Muscle of leg (tissue), 11 donors: ENCODE results near the gene CRYBA2. TPM values are rescaled to one million over a fixed set of nuclear protein-coding genes. Genes with fewer than 3 reads are reported as not detected.

Experiments used
- DNase-seq: peaks from one replicate; pipeline ENCODE4 v3.0.0; 2013
- H3K27ac ChIP-seq: one replicate; pipeline ENCODE4 v1.5.1; 2013; ENCODE audit warnings: mild to moderate bottlenecking, low read length, control low read depth
- H3K27me3 ChIP-seq: one replicate; pipeline ENCODE4 v1.6.1; 2013; ENCODE audit warnings: low read length; ENCODE audit not compliant: control insufficient read depth, insufficient read depth
- H3K36me3 ChIP-seq: one replicate; pipeline ENCODE4 v1.6.1; 2013; ENCODE audit warnings: low read length; ENCODE audit not compliant: control insufficient read depth, insufficient read depth
- H3K4me1 ChIP-seq: one replicate; pipeline ENCODE4 v1.6.1; 2013; ENCODE audit warnings: low read length; ENCODE audit not compliant: control insufficient read depth, insufficient read depth
- H3K4me3 ChIP-seq: one replicate; pipeline ENCODE4 v1.5.1; 2013; ENCODE audit warnings: low read length, control low read depth
- H3K9me3 ChIP-seq: replicated peaks from 2 replicates; pipeline ENCODE4 v1.6.1; 2013; ENCODE audit warnings: low read depth, low read length; ENCODE audit not compliant: control insufficient read depth
- WGBS: methylation state at CpG from one replicate; pipeline ENCODE4 v1.1.5; 2013; ENCODE audit warnings: missing lambda C conversion rate; ENCODE audit not compliant: insufficient coverage; 5-methylcytosine and 5-hydroxymethylcytosine counted together
- polyA plus RNA-seq, 8 donors: library from polyadenylated mRNA; unstranded; fragments of 120-200 nt; gene quantifications; one replicate each; pipeline versions ENCODE4 v1.2.1 to v1.2.3, GENCODE V29; 2013; ENCODE audit warnings: inconsistent platforms in 1 of 8, low replicate concordance in 1 of 8; ENCODE audit not compliant: insufficient read length in 8 of 8, insufficient read depth in 1 of 8
- total RNA-seq: library from RNA; stranded (reverse); fragments of 120-200 nt; gene quantifications from one replicate; pipeline ENCODE4 v1.2.4, GENCODE V29; 2013

CRYBA2 gene
- total and polyA plus RNA-seq, 9 donors, result not detected

GRCh38 chr2:218964041-218964771 lies 29.0 kb downstream of the CRYBA2 start:
- Histone ChIP-seq H3K36me3 (no peaks in the 10 kb centered on the region), H3K4me3 (no peak overlapping the region), H3K27me3 (peaks cover 62% of the 10 kb centered on the region), H3K27ac (no peak overlapping the region), H3K9me3 (no peaks in the 10 kb centered on the region), H3K4me1 (peaks cover 17% of the 10 kb centered on the region)
- WGBS, result 17% methylated on average over 1 of the region's 5 CpGs
- no peak for DNase-seq

- Histone ChIP-seq H3K27ac (no peak overlapping the region), H3K36me3 (no peaks in the 10 kb centered on the region), H3K4me3 (no peak overlapping the region), H3K4me1 (peaks cover 20% of the 10 kb centered on the region), H3K9me3 (no peaks in the 10 kb centered on the region), H3K27me3 (peaks cover 68% of the 10 kb centered on the region)
- WGBS, result 23% methylated on average over 3 of the region's 5 CpGs
- DNase-seq, result no peak
Observed at GRCh38 chr2:218963601-218964000, 29.6 kb downstream of the CRYBA2 start.

- Histone ChIP-seq H3K4me1 (peaks cover 20% of the 10 kb centered on the region), H3K4me3 (no peak overlapping the region), H3K36me3 (no peaks in the 10 kb centered on the region), H3K9me3 (no peaks in the 10 kb centered on the region), H3K27ac (no peak overlapping the region), H3K27me3 (peaks cover 72% of the 10 kb centered on the region)
- DNase-seq, result peak; percentile 77
- 1% methylated on average over 34 of the region's 42 CpGs for WGBS
Observed at GRCh38 chr2:218962859-218963492, 30.2 kb downstream of the CRYBA2 start.

- no peak overlapping the region for H3K4me3 ChIP-seq
- no peak for DNase-seq
- H3K4me1 ChIP-seq, result peaks cover 20% of the 10 kb centered on the region
- H3K27ac ChIP-seq, result no peak overlapping the region
- H3K9me3 ChIP-seq, result no peaks in the 10 kb centered on the region
- no peaks in the 10 kb centered on the region for H3K36me3 ChIP-seq
- WGBS, result 10% methylated on average over 13 of the region's 34 CpGs
- H3K27me3 ChIP-seq, result peaks cover 79% of the 10 kb centered on the region
Observed at GRCh38 chr2:218961651-218962570, 31.3 kb downstream of the CRYBA2 start.

GRCh38 chr2:218961229-218961628 lies 32.0 kb downstream of the CRYBA2 start:
- Histone ChIP-seq H3K36me3 (no peaks in the 10 kb centered on the region), H3K27me3 (peaks cover 83% of the 10 kb centered on the region), H3K27ac (no peak overlapping the region), H3K4me1 (peaks cover 20% of the 10 kb centered on the region), H3K9me3 (no peaks in the 10 kb centered on the region), H3K4me3 (no peak overlapping the region)
- no peak for DNase-seq
- 0% methylated on average over 3 of the region's 4 CpGs for WGBS

- no peak for DNase-seq
- no peak overlapping the region for H3K4me3 ChIP-seq
- no peaks in the 10 kb centered on the region for H3K9me3 ChIP-seq
- peaks cover 88% of the 10 kb centered on the region for H3K27me3 ChIP-seq
- WGBS, result 2% methylated on average over 85 of the region's 87 CpGs
- peaks cover 20% of the 10 kb centered on the region for H3K4me1 ChIP-seq
- no peak overlapping the region for H3K27ac ChIP-seq
- no peaks in the 10 kb centered on the region for H3K36me3 ChIP-seq
Observed at GRCh38 chr2:218960309-218961165, 32.7 kb downstream of the CRYBA2 start.

GRCh38 chr2:218959761-218960308 lies 33.4 kb downstream of the CRYBA2 start:
- peaks cover 90% of the 10 kb centered on the region for H3K27me3 ChIP-seq

GRCh38 chr2:218959141-218959731 lies 34.0 kb downstream of the CRYBA2 start, which contains the start of gene CDK5R2:
CDK5R2 (plus strand) TSS chr2:218959666; CDS start chr2:218959821, 155 bp downstream.
- peaks cover 86% of the 10 kb centered on the region for H3K27me3 ChIP-seq
- H3K27ac ChIP-seq, result no peak within 1 kb of the TSS
- peaks cover 20% of the 10 kb centered on the region for H3K4me1 ChIP-seq
- H3K36me3 ChIP-seq, result no peaks in the 10 kb centered on the region
- peak; percentile 85 for DNase-seq
- under 1% methylated on average over 28 of the region's 37 CpGs for WGBS
- no peaks in the 10 kb centered on the region for H3K9me3 ChIP-seq
- peak within 1 kb of the TSS; percentile 25 for H3K4me3 ChIP-seq

More at GRCh38 chr2:218959761-218960308, 33.4 kb downstream of the CRYBA2 start:
- DNase-seq, result no peak
- Histone ChIP-seq H3K4me3 (no peak overlapping the region), H3K4me1 (peaks cover 20% of the 10 kb centered on the region), H3K27ac (no peak overlapping the region), H3K9me3 (no peaks in the 10 kb centered on the region), H3K36me3 (no peaks in the 10 kb centered on the region)
- WGBS, result under 1% methylated on average over 67 of the region's 67 CpGs

- Histone ChIP-seq H3K27me3 (peaks cover 81% of the 10 kb centered on the region), H3K4me3 (no peak overlapping the region), H3K27ac (no peak overlapping the region), H3K36me3 (no peaks in the 10 kb centered on the region), H3K9me3 (no peaks in the 10 kb centered on the region), H3K4me1 (peaks cover 20% of the 10 kb centered on the region)
- no CpG with 5 or more reads among the region's 1 CpG for WGBS
- DNase-seq, result no peak
Observed at GRCh38 chr2:218958276-218958675, 34.9 kb downstream of the CRYBA2 start.
